LNCaP clone FGC (cell line): Measurements from ENCODE around the gene NGEF.

Source experiments
- DNase-seq: peaks from one replicate; pipeline ENCODE4 v3.0.0-alpha.2; 2011; ENCODE audit warnings: low read depth
- H3K4me3 ChIP-seq: 2 replicates; pipeline ENCODE4 v1.5.1; 2011; ENCODE audit warnings: mild to moderate bottlenecking, low read depth, low read length, control low read depth
- CTCF ChIP-seq: IDR thresholded peaks from 2 replicates; pipeline ENCODE4 v1.5.1; 2012; ENCODE audit warnings: mild to moderate bottlenecking; ENCODE audit not compliant: control insufficient read depth, insufficient read depth; ENCODE audit errors: extremely low read depth

Gene NGEF

DNA sequence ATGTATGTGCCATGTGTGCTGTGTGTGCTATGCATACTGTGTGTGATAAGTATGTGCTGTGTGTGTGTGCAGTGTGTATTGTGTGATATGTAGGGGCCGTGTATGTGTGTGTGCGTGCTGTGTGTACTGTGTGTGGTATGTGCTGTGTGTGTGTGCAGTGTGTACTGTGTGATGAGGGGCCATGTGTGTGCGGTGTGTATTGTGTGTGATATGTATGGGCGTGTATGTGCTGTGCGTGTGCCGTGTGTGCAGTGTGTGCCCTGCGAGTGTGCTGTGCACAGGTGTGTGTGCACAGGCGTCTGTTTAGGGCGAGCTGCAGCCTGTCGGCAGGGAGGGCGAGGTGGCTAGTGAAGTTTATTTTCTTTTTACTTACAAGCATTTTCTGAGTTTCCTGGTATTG, 126.9 kb downstream of the NGEF start:
- H3K4me3 ChIP-seq: no peak overlapping the region
- no peak for TF ChIP-seq CTCF
- DNase-seq: no peak

DNA sequence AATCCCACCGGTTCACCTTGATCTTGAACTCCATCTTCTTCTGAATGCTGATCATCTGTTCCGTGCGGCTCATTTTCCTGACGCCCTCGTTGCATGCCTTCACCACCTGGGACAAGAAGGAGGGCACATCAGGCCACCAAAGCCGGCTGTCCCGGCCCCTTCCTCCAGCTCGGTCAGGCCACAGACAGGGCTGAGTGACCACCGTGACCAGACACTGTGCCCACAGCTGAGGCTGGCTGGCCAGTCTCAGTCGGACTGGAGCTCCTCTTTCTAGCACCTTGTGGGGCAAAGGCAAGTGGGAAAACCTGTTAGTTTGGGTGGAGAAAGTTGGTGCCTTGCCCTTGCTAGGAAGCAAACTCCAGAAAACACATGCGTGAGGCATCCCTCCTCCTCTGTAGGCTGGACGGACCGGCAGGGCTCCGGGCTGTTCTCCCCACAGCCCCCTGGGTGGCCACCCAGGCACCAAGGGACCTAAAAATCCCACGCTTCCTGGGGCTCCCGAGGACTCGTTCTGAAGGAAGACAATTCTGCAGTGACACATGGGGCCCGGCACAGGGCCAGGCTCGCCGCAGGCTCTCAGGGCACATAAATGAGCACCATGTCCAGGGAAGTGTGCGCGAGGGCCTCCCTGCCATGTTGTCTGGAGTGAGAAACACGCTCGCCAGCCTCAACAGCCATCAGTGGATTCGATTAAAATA, 127.6 kb downstream of the NGEF start:
- no peak for TF ChIP-seq CTCF
- H3K4me3 ChIP-seq: no peak overlapping the region
- peak; percentile 69 for DNase-seq

DNA sequence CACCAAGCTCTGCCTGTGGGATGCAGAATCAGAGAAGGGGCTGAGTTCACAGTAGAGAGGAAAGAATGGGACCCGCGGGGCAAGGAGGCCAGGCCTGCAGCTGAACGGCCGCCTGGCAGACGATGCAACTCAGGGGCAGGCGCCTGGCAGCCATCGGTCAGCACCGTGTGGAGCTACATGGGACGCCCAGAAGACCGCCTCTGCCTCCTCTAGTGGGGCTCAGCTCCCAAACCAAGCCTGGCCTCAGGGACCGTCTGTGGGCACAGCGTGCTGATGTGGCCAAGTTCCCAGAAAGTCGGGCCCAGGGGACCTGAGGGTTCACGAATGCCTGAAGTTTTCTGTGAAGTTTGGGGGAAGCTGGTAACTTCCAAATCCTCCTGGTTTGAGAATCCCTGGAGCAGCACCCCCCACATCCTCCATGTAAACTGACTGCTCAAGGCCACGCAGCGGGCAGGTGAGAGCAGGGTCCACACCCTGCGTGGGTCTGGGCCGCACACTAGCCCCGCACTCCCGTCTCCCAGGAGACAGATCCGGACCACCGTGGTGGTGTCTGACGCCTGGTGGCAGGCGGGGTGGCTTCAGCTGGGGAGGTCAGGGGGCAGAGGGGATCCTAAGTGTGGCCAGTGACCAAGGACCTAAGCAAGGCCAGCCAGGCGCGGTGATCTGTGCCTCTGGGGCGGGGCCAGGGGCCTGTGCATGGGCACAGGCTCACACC, 128.3 kb downstream of the NGEF start:
- H3K4me3 ChIP-seq: no peak overlapping the region
- no peak for DNase-seq
- TF ChIP-seq CTCF: no peak

GRCh38 chr2:232884001-232884421, 129.0 kb downstream of the NGEF start:
- H3K4me3 ChIP-seq: no peak overlapping the region
- no peak for DNase-seq
- no peak for TF ChIP-seq CTCF

DNA sequence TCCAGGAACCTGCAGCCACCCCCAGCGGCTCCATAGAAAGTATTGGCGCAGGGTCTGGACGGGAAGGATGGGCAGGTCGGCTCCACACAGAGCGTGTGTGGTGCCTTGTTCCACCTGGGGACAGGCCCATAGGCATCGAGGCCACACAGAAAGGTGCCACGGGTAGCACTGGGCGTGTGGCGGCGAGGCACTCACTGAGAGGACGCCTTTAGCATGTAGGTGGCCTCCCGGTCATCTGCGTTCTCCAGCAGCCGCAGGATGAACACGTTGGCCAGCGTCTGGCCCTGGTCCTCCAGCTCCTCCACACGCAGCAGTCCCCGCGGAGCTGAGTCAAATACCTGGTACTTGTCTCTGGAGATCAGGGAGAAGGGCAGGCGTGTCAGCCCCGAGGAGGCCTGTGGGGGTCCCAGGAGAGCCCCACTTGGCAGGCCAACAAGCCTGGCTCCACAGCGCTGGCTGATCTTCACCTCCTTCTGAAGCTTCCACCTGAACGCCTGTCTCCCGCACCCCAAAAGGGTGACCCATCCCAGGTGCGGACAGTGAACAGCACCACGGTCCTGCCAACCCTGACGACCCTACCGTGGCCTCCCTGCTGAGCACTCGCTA, 129.8 kb downstream of the NGEF start:
- no peak for TF ChIP-seq CTCF
- no peak for DNase-seq
- H3K4me3 ChIP-seq: no peak overlapping the region

GRCh38 chr2:232882505-232883115, 130.4 kb downstream of the NGEF start:
- TF ChIP-seq CTCF: no peak
- H3K4me3 ChIP-seq: no peak overlapping the region

More at GRCh38 chr2:232882505-232883115, 130.4 kb downstream of the NGEF start:
- no peak for DNase-seq
